Body of pancreas (tissue), 4 donors: ENCODE measurements around the gene RALA.

Experiments
- CTCF ChIP-seq, 7 experiments: fragments of 450-650 bp in 4 of 7; fragments of 200-600 bp in 3 of 7; sonication (generic) in 3 of 7; IDR thresholded peaks; one replicate each; pipeline ENCODE4 v1.5.1; 2016 to 2019; ENCODE audit warnings: antibody characterized with exemption in 7 of 7
- POLR2A ChIP-seq, 3 donors: fragments of 450-650 bp; IDR thresholded peaks; one replicate each; pipeline ENCODE4 v1.6.1; 2016; ENCODE audit warnings: antibody characterized with exemption in 3 of 3, mild to moderate bottlenecking in 2 of 3

- no peak for TF ChIP-seq CTCF (IDR thresholded peaks at IDR 0.05)
- no peak for TF ChIP-seq POLR2A (IDR thresholded peaks at IDR 0.05)
Measured at GRCh38 chr7:39735903-39736302, 112.5 kb downstream of the RALA start.
